ENCODE data around the gene C1orf87.

Gene C1orf87

DNA sequence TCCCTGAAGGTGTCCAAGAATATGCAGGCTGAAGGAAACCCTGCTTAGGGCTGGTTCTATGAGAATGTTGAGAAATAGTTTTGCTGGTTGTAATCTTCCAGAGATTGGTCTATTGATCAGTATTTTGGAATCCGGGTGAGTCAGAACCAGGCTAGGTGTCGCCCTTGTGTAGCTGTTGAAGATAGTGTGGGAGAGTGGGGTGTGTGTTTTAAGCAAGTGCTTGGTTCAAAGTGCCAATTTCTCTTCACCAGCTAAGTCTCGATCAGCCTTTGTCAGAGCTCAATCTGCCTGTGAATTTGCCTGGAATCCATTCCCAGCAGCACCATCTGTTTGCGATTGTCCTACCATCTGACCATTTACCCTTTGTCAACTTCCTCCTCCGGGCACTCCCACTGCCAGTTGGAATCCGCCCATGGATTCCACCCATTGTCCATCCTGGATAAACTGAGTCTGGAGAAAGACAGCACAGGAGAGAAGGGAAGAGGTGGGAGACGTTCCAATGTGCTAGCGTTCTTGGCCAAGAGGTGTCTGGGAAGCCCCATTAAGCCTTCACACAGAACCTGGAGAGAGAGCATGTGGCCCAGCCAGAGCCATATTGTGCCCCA, 87.6 kb downstream of the C1orf87 start:
- DNase-seq (ENCODE audit: low spot score) = no peak
- H3K27ac ChIP-seq = no peak overlapping the region
- H3K4me3 ChIP-seq = no peak overlapping the region
- TF ChIP-seq, protein P1, sequence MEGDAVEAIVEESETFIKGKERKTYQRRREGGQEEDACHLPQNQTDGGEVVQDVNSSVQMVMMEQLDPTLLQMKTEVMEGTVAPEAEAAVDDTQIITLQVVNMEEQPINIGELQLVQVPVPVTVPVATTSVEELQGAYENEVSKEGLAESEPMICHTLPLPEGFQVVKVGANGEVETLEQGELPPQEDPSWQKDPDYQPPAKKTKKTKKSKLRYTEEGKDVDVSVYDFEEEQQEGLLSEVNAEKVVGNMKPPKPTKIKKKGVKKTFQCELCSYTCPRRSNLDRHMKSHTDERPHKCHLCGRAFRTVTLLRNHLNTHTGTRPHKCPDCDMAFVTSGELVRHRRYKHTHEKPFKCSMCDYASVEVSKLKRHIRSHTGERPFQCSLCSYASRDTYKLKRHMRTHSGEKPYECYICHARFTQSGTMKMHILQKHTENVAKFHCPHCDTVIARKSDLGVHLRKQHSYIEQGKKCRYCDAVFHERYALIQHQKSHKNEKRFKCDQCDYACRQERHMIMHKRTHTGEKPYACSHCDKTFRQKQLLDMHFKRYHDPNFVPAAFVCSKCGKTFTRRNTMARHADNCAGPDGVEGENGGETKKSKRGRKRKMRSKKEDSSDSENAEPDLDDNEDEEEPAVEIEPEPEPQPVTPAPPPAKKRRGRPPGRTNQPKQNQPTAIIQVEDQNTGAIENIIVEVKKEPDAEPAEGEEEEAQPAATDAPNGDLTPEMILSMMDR (IDR thresholded peaks at IDR 0.05) = no peak

DNA sequence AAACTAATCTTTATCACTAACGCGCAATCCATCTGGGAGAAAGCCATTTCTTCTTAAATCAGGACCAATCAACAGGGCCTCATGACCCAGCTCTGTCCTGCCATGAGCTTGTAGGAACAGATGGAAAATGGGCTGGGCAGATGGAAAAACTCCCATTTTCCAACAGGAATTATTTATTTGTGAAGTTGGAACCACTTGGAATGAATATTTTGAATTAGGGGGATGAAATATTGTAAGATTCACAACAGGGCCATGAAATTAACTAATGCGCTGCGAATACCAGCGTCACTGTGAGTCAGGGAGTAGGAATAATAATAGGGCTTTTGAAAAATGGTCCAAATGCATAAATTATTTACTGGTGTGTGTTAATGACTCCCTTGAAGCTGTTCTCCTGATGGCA, 93.9 kb downstream of the C1orf87 start:
- no peak for DNase-seq (ENCODE audit: low spot score)
- no peak overlapping the region for H3K27ac ChIP-seq
- TF ChIP-seq, protein P1 (IDR thresholded peaks at IDR 0.05) = no peak
- H3K4me3 ChIP-seq = no peak overlapping the region

DNA sequence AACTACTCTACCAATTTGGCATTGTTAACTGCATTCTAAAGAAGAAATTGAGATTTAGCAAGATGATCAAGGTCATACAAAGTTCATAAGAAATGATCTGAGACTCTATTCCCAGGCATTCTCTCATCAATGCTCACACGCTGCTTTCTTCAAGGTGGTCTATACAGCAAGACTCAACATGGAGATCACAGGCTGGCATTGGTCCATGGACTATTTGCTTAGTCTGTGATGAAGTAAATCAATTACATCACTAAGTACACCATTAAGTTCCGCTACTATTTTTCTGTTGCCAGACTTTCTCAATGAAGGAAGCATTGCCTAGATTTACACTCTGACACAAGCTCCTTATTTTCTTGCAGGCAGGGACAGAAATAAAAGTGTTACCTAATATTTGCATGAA, 95.1 kb downstream of the C1orf87 start:
- no peak for DNase-seq (ENCODE audit: low spot score)
- H3K27ac ChIP-seq = no peak overlapping the region
- TF ChIP-seq, protein P1 (IDR thresholded peaks at IDR 0.05) = no peak

DNA sequence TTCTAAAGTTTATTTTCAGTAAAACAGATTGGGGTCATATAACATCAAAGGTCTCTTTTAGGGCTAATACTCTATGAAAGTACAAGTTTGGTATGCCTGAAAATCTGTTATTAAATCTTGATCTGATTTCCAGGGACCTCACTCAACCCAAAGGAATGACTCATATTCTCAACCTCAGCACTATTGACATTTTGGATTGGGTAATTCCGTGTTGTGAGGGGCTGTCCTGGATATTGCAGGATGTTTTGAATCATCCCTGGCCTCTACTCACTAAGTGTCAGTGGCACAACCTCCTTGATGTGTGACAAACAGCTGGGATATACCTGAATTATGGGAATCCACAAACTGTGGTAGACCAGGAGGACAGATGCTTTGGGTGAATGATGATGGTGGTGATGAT, 95.5 kb downstream of the C1orf87 start:
- H3K27ac ChIP-seq = no peak overlapping the region
- no peak for DNase-seq (ENCODE audit: low spot score)
- H3K4me3 ChIP-seq = no peak overlapping the region
- TF ChIP-seq, protein P1 (IDR thresholded peaks at IDR 0.05) = no peak

More for the DNA sequence above, 95.1 kb downstream of the C1orf87 start:
- no peak overlapping the region for H3K4me3 ChIP-seq

DNA sequence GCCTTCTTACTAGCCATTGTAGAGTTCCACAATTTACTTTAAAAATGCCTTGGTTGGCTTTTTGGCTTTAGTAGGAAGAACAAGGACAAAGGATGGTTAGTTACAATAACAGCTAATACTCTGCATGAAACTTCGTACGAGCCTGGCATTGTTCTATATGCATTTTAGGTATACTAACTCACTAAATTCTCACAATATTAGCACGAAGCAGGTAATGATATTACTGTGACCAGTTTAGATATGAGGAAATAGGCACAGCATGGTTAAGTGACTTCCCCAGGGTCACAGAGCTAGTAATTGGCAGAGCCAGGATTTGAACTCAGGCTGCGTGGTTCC, 96.5 kb downstream of the C1orf87 start:
- Histone ChIP-seq H3K27ac (no peak overlapping the region), H3K4me3 (no peak overlapping the region)
- DNase-seq (ENCODE audit: low spot score) = no peak
- TF ChIP-seq, protein P1 (IDR thresholded peaks at IDR 0.05) = no peak

DNA sequence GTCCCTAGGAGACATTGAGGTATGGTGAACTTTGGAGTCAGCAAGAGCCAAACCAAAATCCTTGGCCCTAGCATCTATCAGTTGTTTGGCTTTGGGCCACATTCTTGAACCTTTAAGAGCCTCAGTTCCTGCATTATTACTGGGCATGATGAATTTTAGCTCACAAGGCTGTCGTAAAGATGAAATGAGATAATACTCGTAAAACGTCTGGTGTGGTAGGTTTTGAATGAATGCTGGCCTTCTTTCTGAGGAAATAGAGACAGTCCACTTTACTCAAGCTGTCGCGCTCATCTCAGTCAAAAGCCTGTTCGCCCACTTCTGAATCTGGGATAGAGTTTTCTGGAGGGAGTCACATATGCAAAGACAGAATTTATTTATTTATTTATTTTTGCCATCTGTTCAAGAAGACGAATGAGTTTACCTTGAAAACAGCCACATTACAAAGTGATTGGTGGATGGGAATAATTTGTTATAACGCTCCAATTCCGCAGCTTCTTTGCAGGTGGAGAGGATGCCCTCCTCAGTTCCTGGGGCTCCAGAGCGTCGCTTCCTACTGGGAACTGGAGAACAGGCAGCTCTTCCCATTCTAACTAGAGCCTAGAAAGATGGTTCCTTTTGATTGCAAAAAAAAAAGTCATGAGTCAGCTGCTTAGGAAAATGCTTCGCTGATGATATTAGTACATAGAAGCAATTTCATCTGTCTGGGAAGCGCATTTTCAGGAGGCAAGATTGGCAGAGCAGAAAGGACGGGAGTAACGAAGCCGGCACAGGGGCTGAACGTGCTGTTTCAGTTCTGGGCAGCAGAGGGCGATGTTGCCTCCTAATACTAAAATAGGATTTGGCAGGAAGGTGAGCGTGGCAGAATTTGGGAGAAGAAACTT, 97.1 kb downstream of the C1orf87 start:
- H3K27ac ChIP-seq = no peak overlapping the region
- TF ChIP-seq, protein P1 (IDR thresholded peaks at IDR 0.05) = peak; percentile 69
- peak overlapping the region; percentile 35 for H3K4me3 ChIP-seq
- DNase-seq (ENCODE audit: low spot score) = no peak

DNA sequence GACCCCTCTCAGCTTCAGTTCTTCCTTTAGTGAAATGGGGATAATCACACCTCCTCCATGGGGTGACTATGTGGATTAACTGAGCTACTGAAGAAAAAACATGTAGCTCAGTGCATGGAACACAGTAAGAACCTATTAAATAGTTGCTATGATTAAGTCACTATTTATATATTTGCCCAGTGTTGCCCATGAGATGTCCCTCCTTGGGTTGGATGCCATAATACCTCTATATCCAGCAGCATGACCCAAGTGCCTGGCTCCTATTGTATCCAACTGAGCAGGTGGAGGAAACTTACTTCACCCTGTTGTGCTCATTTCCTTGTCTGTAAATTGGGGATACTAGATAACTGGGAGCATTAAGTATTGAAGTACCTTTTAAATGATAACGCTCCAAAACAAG, 99.9 kb downstream of the C1orf87 start:
- DNase-seq (ENCODE audit: low spot score) = no peak
- Histone ChIP-seq H3K4me3 (no peak overlapping the region), H3K27ac (no peak overlapping the region)
- TF ChIP-seq, protein P1 (IDR thresholded peaks at IDR 0.05) = no peak

All from coronary artery (tissue), 2 donors.